Measurements from ENCODE around the gene ANKRD40CL.

The ANKRD40CL gene

DNA sequence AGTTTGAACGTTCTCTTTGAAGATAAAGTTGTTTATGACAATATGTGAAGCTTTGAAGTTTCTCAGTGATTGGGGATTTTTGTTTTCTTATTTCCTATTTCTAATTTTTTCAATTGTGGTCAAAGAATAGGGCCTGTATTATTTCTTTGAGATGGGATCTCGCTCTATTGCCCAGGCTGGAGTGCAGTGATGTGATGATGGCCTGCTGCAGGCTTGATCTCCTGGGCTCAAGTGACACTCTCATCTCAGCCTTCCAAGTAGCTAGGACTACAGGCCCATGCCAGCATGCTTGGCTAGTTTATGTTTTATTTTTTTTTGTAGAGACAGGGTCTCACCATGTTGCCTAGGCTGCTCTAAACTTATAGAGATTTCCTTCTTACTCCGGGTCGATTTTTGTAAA is 11.7 kb upstream of the ANKRD40CL start:
- no peak for FAIRE-seq
- TF ChIP-seq, protein P1, sequence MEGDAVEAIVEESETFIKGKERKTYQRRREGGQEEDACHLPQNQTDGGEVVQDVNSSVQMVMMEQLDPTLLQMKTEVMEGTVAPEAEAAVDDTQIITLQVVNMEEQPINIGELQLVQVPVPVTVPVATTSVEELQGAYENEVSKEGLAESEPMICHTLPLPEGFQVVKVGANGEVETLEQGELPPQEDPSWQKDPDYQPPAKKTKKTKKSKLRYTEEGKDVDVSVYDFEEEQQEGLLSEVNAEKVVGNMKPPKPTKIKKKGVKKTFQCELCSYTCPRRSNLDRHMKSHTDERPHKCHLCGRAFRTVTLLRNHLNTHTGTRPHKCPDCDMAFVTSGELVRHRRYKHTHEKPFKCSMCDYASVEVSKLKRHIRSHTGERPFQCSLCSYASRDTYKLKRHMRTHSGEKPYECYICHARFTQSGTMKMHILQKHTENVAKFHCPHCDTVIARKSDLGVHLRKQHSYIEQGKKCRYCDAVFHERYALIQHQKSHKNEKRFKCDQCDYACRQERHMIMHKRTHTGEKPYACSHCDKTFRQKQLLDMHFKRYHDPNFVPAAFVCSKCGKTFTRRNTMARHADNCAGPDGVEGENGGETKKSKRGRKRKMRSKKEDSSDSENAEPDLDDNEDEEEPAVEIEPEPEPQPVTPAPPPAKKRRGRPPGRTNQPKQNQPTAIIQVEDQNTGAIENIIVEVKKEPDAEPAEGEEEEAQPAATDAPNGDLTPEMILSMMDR (IDR thresholded peaks at IDR 0.05; ENCODE audit: insufficient read depth, missing control alignments), result no peak
- DNase-seq (ENCODE audit: insufficient read length, low spot score), result no peak

DNA sequence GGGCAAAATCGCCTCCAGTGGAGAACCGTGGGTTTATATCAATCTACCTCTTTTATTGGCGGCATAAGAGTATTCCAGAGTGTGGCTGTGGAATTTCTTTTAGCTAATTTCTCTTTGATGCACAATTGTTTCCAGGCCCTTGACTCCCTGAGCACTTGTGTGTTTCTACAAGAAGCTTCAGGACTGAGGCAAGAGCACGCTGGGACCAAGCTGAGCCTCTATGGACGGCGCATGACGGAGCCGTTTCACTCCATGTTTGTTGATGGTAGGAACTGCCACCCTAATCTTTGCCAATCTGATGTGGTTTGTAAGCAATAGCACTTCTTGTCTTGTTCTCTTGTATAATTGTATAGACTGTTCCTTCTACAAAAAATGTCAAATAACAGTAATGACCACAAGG is 11.2 kb upstream of the ANKRD40CL start:
- no peak for FAIRE-seq
- TF ChIP-seq, protein P1 (IDR thresholded peaks at IDR 0.05; ENCODE audit: insufficient read depth, missing control alignments), result no peak

DNA sequence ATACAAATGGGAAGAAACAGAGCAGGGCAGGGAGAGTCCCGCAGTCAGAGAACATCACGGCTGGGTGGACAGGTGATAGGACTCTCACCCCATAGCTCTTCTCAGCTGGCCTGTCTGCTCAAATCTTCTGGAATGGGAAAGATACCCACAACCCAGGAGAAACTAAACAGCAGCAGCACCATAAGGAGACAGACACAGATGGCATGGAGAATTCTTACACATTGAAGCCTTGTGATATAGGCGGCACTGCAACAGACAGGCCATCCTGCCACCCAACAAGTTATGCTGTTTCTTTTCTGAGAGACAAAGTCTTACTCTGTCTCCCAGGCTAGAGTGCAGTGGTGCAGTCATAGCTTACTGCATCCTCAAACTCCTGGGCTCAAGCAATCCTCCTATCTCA is 8.6 kb upstream of the ANKRD40CL start:
- DNase-seq (ENCODE audit: insufficient read length, low spot score) (no peak), FAIRE-seq (no peak)
- TF ChIP-seq, protein P1 (IDR thresholded peaks at IDR 0.05; ENCODE audit: insufficient read depth, missing control alignments), result no peak

More for the DNA sequence above, 11.2 kb upstream of the ANKRD40CL start:
- DNase-seq (ENCODE audit: insufficient read length, low spot score), result no peak

DNA sequence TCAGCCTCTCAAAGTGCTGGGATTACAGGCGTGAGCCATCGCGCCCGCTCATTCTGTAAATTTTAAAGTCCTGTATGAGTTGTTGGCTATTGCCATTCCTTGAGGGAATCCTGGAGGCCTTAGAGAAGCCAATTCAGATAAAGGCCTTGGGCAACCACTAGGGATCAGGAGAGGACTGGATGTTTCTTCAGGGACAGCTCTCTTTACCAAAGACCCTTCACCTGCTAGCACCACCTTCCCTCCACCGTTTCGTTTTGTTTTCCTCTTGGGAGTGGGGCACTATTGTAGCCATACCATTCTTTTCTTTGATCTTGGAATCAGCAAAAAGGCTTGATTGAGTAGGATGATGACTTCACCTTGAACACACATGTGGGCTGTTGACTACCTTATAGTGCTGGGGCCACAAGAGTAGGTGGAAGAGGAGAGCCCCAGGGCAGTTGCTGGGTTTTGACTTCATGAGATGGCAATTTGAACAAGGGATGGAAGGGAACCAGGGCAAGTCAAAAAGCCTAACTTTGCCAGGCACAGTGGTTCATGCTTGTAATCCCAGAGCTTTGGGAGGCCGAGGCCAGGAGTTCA is 7.0 kb upstream of the ANKRD40CL start:
- TF ChIP-seq, protein P1 (IDR thresholded peaks at IDR 0.05; ENCODE audit: insufficient read depth, missing control alignments), result no peak
- no peak for FAIRE-seq
- no peak for DNase-seq (ENCODE audit: insufficient read length, low spot score)

DNA sequence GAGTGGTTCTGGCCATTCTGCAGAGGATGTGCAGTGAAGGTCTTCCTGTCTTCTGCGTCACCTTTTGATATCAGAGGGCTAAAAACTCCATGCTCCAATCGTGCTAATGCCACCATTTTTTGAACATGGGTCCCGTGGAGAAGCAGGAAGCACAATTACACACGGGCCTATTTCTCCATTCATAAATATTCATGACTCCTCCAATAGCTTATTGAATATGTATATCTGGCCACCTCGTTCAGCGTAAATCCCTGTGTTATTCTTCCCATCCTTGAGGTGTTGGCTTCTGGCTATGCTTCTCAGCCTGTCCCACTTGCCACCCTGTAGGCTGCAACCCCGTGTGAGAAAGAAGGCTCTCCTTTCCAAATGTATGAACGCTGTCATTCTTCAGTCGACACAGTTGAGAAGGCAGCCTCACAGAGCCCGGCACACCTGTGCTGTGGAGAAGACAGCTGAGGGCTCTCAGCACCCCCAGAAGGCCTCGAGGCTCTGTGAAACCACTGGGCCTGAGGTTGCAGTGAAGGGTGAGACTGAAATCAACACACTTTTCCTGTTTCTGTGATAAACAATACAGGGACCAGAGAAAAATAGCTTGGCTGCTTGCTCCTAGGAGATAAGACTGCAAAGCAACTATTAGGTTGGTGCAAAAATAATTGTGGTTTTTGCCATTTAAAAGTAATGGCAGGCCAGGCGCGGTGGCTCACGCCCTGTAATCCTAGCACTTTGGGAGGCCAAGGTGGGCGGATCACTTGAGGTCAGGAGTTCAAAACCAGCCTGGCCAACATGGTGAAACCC is 4.9 kb upstream of the ANKRD40CL start:
- DNase-seq (ENCODE audit: insufficient read length, low spot score) (no peak), FAIRE-seq (no peak)
- TF ChIP-seq, protein P1 (IDR thresholded peaks at IDR 0.05; ENCODE audit: insufficient read depth, missing control alignments), result no peak

DNA sequence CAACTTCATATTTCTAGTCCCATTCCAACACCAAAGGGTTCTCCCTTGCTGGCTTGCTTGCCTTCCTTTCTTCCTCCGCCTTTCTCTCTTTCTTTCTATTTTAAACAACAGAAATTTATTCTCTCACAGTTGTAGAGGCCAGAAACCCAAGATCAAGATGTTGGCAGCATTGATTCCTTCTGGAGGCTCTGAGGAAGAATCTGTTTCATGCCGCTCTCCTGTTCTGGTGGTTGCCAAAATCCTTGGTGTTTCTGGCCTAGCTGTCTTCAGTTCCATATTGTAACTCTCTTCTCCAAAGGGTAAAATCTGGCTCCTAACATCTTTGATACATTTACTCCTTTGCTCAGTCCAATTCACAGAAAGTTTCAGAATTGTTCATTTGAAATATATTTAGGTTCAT is 3.0 kb upstream of the ANKRD40CL start:
- no peak for FAIRE-seq
- no peak for DNase-seq (ENCODE audit: insufficient read length, low spot score)
- TF ChIP-seq, protein P1 (IDR thresholded peaks at IDR 0.05; ENCODE audit: insufficient read depth, missing control alignments), result no peak

DNA sequence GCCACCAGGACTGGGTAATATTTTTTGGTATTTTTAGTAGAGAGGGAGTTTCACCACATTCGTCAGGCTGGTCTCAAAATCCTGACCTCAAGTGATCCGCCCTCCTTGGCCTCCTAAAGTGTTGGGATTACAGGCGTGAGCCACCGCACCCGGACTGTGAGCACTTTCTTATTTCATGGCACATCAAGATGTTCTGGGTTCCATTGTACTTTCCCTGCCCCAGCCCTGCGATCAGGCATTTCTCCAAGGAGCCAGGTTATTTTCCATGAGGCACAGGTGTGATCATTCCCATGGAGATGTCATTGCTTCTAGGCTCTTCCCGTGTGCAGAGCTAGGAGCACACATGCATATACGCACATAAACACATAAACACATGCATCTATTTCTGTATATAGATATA is 2.6 kb upstream of the ANKRD40CL start:
- DNase-seq (ENCODE audit: insufficient read length, low spot score) (no peak), FAIRE-seq (no peak)
- TF ChIP-seq, protein P1 (IDR thresholded peaks at IDR 0.05; ENCODE audit: insufficient read depth, missing control alignments), result no peak
